AG04450 (cell line): ENCODE data around the gene AGPAT2. TPM values are rescaled to one million over a fixed set of nuclear protein-coding genes. Genes with fewer than 3 reads are reported as not detected.

Experiments
- CTCF ChIA-PET: fragments of 300-600, 350-600 bp; formaldehyde crosslinking; extraction: SDS; loops from one replicate; lab custom pipeline; 2022; ENCODE audit warnings: antibody characterized with exemption, inconsistent platforms; lab: Charles Lee
- POLR2A ChIA-PET: fragments of 350-600 bp; formaldehyde crosslinking; extraction: SDS; loops from one replicate; lab custom pipeline; 2021; ENCODE audit warnings: antibody characterized with exemption, inconsistent platforms; lab: Yijun Ruan, JAX
- DNase-seq: peaks from one replicate; pipeline ENCODE4 v3.0.0-alpha.2; 2011; ENCODE audit warnings: low read depth, low spot score
- H3K27ac ChIP-seq: one replicate; pipeline ENCODE4 v1.5.1; 2012; ENCODE audit warnings: low read depth, low read length, control low read depth
- H3K27me3 ChIP-seq: one replicate; pipeline ENCODE4 v1.6.0; 2012; ENCODE audit warnings: low read length; ENCODE audit not compliant: control insufficient read depth, insufficient read depth
- H3K4me3 ChIP-seq: 2 replicates; pipeline ENCODE4 v1.5.1; 2011; ENCODE audit warnings: mild to moderate bottlenecking, low read depth, low read length, control low read depth
- H3K9me3 ChIP-seq: 2 replicates; pipeline ENCODE4 v1.5.1; 2012; ENCODE audit warnings: low read length; ENCODE audit not compliant: control insufficient read depth, insufficient read depth
- polyA plus RNA-seq: library from polyadenylated mRNA; depleted of rRNA; stranded (reverse); fragments of >200 nt; gene quantifications from 2 replicates; pipeline ENCODE4 v1.2.3, GENCODE V29; 2011
- TF ChIP-seq, protein P1 (sequence below): IDR thresholded peaks from 2 replicates; pipeline ENCODE4 v1.5.1; 2011; ENCODE audit warnings: low read depth, low read length, control low read depth, inconsistent platforms

Gene AGPAT2
- polyA plus RNA-seq, 1 experiment: 24.4 TPM

DNA sequence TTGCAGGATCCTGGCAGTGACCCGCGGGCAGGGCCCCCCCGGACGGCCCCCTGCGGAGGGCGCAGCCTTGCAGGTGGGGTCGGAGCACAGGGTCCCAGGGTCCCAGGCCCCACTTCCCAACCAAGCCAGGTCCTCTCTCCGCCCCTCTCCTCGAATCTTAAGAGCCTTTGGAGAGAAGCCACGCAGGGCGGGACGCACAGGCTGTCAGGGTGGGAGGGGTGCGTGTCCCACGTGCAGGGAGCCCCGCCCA is 43.0 kb downstream of the AGPAT2 start:
- no peak overlapping the region for H3K4me3 ChIP-seq

GRCh38 chr9:136643596-136644342 is 43.5 kb downstream of the AGPAT2 start:
- peaks cover 29% of the 10 kb centered on the region for H3K27me3 ChIP-seq
- no peaks in the 10 kb centered on the region; the same call in 1 of the 2 replicates for H3K9me3 ChIP-seq
- ChIA-PET CTCF (interaction anchor here (1.0 to 6.0 kb wide), 4 partner anchors 12 to 158 kb away, joined by 3 to 55 read pairs (median 4); no protein-coding TSS in a partner anchor), POLR2A (no interaction called here)
- H3K27ac ChIP-seq: no peak overlapping the region
- no peak for DNase-seq
- TF ChIP-seq, protein P1, sequence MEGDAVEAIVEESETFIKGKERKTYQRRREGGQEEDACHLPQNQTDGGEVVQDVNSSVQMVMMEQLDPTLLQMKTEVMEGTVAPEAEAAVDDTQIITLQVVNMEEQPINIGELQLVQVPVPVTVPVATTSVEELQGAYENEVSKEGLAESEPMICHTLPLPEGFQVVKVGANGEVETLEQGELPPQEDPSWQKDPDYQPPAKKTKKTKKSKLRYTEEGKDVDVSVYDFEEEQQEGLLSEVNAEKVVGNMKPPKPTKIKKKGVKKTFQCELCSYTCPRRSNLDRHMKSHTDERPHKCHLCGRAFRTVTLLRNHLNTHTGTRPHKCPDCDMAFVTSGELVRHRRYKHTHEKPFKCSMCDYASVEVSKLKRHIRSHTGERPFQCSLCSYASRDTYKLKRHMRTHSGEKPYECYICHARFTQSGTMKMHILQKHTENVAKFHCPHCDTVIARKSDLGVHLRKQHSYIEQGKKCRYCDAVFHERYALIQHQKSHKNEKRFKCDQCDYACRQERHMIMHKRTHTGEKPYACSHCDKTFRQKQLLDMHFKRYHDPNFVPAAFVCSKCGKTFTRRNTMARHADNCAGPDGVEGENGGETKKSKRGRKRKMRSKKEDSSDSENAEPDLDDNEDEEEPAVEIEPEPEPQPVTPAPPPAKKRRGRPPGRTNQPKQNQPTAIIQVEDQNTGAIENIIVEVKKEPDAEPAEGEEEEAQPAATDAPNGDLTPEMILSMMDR: no peak
- H3K4me3 ChIP-seq: no peak overlapping the region

More for the DNA sequence above, 43.0 kb downstream of the AGPAT2 start:
- H3K27me3 ChIP-seq: peaks cover 32% of the 10 kb centered on the region
- CTCF ChIA-PET: interaction anchor here (0.9 to 6.0 kb wide), 6 partner anchors 10 to 158 kb away, joined by 3 to 55 read pairs (median 4); no protein-coding TSS in a partner anchor
- H3K9me3 ChIP-seq: no peaks in the 10 kb centered on the region; the same call in 1 of the 2 replicates
- no peak overlapping the region for H3K27ac ChIP-seq
- POLR2A ChIA-PET: no interaction called here
- TF ChIP-seq, protein P1: no peak
- no peak for DNase-seq

DNA sequence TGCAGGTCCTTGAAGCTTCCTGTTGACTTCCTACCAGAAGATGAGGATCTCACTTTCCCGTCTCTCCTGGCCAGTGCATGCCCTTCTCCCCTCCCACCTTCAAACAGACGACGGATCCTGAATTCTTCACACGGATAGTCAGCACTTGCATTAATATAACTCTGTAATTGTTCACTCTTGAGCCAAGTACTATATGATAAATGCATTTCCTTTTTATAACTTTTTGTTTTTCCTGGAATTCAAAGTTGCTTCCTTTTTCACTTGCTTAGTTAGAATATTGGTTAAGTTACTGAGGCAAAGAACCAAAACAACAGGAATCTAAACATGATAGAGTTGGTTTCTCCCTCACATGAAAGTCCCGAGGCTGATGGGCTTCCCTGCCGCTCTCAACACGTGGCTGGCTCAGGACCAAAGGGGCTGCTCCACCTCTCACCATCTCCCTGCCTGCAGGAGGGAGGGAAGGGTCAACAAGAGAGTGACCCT is 44.8 kb downstream of the AGPAT2 start:
- ChIA-PET CTCF (interaction anchor here (1.9 to 6.0 kb wide), 2 partner anchors 17 to 156 kb away, joined by 3 to 55 read pairs; no protein-coding TSS in a partner anchor), POLR2A (interaction anchor here (0.6 kb wide), 1 partner anchor 159 kb away, joined by 3 read pairs; no protein-coding TSS in a partner anchor)

DNA sequence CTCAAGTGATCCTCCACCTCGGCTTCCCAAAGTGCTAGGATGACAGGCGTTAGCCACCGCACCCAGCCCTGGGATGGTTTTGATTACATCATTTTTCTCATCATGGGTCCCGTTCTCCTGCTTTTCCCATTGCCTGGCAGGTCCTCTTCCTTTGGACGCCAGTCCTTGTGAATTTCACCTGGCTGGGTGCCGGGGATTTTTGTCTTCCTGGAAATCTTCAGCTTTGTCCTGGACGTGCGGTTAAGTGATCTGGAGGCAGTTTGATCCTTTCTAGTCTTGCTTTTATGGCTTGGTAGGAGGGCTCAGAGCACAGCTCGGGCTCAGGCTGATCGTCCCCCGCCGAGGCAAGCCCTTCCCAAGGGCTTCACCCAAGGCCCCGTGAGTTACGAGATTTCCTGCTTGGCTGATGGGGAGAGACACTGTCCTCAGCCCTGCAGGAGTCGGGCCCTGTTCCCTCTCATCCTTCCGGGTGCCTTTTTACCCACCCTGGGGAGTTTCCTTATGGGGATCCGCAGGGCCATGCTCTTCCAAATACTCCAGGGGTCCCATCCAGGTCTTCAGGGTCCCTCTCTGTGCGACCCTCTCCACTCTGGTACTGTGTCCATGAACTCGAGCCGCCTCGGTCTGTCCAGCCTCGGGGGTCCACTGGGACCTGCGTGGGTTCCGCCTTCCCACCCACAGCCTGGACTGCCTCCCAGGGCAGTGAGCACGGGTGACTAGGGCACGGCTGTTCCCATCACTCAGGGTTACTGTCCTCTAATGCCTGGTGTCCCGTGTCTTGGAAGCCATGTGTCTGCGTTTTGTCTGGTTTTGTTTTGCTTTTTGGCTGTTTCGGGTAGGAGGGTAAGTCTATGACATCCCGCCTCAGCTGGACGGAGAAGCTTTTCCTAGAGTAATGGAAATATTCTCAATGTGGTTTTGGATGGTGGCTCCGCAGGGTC is 46.8 kb downstream of the AGPAT2 start:
- ChIA-PET POLR2A (no interaction called here), CTCF (no interaction called here)
- TF ChIP-seq, protein P1: no peak
- no peak overlapping the region for H3K4me3 ChIP-seq
- no peak overlapping the region for H3K27ac ChIP-seq
- H3K9me3 ChIP-seq: no peaks in the 10 kb centered on the region; the same call in 1 of the 2 replicates
- DNase-seq: no peak
- peaks cover 20% of the 10 kb centered on the region for H3K27me3 ChIP-seq

More for the DNA sequence above, 44.8 kb downstream of the AGPAT2 start:
- H3K27ac ChIP-seq: no peak overlapping the region
- H3K27me3 ChIP-seq: peaks cover 26% of the 10 kb centered on the region
- H3K4me3 ChIP-seq: no peak overlapping the region
- no peak for DNase-seq
- TF ChIP-seq, protein P1: no peak
- H3K9me3 ChIP-seq: no peaks in the 10 kb centered on the region; the same call in 1 of the 2 replicates
